Nephron progenitor cell (in vitro differentiated cells): ENCODE data around the gene SLC25A27.

Experiments used
- DNase-seq: peaks from one replicate; pipeline ENCODE4 v3.0.0; 2021
- H3K27ac Mint-ChIP-seq: 2 replicates; pipeline ENCODE4 v1.8.0; 2021; ENCODE audit warnings: mild to moderate bottlenecking, moderate library complexity, mixed read lengths
- H3K27me3 Mint-ChIP-seq: 2 replicates; pipeline ENCODE4 v1.8.0; 2021; ENCODE audit warnings: mild to moderate bottlenecking, low read depth, mixed read lengths; ENCODE audit not compliant: poor library complexity
- H3K36me3 Mint-ChIP-seq: 2 replicates; pipeline ENCODE4 v1.8.0; 2021; ENCODE audit warnings: low read depth, mixed read lengths
- H3K4me1 Mint-ChIP-seq: 2 replicates; pipeline ENCODE4 v1.8.0; 2021; ENCODE audit warnings: mixed read lengths
- H3K4me3 Mint-ChIP-seq: 2 replicates; pipeline ENCODE4 v1.8.0; 2021; ENCODE audit warnings: mild to moderate bottlenecking, moderate library complexity, mixed read lengths
- H3K9me3 Mint-ChIP-seq: 2 replicates; pipeline ENCODE4 v1.8.0; 2021; ENCODE audit warnings: mild to moderate bottlenecking, moderate library complexity, mixed read lengths
- TF ChIP-seq, protein P1 (sequence below): fragments of 200-600 bp; sonication (generic); IDR thresholded peaks from 2 replicates; pipeline ENCODE4 v1.5.0; 2021; ENCODE audit warnings: antibody characterized with exemption

SLC25A27 gene, protein sequence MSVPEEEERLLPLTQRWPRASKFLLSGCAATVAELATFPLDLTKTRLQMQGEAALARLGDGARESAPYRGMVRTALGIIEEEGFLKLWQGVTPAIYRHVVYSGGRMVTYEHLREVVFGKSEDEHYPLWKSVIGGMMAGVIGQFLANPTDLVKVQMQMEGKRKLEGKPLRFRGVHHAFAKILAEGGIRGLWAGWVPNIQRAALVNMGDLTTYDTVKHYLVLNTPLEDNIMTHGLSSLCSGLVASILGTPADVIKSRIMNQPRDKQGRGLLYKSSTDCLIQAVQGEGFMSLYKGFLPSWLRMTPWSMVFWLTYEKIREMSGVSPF

DNA sequence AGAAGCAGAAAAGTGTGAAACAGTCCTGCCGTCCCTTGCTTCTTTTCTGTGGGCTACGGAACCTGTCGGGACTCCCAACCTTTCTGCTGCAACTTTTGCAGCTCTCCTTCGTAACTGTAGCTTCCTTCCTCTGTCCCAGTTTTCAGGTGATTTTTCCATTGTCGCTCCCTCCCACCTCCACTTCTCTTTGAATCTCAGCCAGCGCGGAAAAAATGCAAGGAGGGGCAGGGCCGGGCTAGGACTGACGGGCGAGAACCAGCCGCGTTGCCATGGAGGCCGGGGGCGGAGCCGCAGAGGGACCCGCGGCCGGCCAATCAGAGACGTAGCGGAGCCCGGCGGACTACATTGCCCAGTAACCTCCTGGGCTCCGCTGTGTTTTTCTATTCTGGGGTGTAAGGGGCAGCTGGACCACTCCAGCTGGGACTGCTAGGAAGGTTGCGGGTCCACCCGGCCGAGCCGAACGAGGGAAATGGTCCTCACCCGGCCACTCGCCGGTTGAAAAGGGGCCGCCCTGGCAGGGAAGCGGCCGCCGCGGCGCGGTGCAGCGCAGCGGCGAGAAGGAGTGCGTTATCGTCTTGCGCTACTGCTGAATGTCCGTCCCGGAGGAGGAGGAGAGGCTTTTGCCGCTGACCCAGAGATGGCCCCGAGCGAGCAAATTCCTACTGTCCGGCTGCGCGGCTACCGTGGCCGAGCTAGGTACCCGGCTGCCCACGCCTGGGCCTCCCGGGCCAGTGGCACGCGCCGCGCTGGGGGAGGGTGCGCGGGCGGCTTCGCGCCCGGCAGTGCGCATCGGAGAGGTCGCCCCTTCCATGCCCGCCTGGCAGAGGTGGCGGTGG lies at the start of gene SLC25A27, which contains the start of gene CYP39A1:
SLC25A27 (plus strand) TSS at position 373 of the 836 bp plus-strand sequence; CDS start at position 591, 218 bp downstream.
CYP39A1 (minus strand) TSS at position 216 of the 836 bp plus-strand sequence. CDS start 236 bp downstream, outside the sequence.
- Mint-ChIP-seq H3K4me3 (peak within 1 kb of the TSS; percentile 94), H3K36me3 (peaks cover 4% of the 10 kb centered on the region), H3K4me1 (peaks cover 49% of the 10 kb centered on the region), H3K27ac (peak within 1 kb of the TSS; percentile 44), H3K27me3 (peaks cover 3% of the 10 kb centered on the region), H3K9me3 (no peaks in the 10 kb centered on the region)
- TF ChIP-seq, protein P1, sequence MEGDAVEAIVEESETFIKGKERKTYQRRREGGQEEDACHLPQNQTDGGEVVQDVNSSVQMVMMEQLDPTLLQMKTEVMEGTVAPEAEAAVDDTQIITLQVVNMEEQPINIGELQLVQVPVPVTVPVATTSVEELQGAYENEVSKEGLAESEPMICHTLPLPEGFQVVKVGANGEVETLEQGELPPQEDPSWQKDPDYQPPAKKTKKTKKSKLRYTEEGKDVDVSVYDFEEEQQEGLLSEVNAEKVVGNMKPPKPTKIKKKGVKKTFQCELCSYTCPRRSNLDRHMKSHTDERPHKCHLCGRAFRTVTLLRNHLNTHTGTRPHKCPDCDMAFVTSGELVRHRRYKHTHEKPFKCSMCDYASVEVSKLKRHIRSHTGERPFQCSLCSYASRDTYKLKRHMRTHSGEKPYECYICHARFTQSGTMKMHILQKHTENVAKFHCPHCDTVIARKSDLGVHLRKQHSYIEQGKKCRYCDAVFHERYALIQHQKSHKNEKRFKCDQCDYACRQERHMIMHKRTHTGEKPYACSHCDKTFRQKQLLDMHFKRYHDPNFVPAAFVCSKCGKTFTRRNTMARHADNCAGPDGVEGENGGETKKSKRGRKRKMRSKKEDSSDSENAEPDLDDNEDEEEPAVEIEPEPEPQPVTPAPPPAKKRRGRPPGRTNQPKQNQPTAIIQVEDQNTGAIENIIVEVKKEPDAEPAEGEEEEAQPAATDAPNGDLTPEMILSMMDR: no peak
- DNase-seq: peak; percentile 96

DNA sequence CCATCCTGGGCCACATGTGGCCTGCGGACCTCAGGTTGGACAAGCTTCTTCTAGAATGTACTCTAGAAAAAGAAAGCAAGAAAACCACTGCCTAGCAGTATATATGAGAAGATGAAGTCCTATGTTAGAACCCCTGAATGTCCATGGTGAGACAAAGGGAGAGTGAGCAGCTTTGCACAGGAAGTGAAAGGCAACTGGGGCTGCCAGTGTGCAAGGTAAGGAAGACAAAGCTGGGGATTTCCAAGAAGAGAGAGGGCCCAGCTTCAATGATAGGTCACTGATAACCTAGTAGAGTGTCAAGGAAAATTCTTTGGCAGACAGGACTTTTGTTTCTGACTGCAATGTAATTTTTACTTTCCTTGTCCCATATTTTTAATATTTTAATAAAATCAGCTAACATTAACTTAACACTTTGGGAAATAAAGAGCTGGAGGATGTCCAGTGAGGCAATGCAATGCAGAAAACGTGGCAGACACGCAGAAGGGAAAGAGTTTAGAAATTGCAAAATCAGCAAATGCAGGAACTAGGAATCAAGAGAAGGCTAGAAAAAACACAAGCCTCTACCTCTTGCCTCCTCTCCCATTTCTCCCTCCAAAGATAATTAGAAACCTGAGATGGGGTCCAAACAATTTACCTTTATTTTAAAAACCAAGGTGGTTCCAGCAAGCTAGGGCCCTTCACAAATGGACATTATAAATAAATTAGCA lies 47.5 kb upstream of the SLC25A27 start:
- Mint-ChIP-seq H3K27ac (peak overlapping the region; percentile 46), H3K4me3 (no peak overlapping the region), H3K9me3 (peaks cover 4% of the 10 kb centered on the region), H3K27me3 (no peaks in the 10 kb centered on the region), H3K36me3 (peaks cover 25% of the 10 kb centered on the region), H3K4me1 (no peaks in the 10 kb centered on the region)
- no peak for DNase-seq
- TF ChIP-seq, protein P1: no peak

DNA sequence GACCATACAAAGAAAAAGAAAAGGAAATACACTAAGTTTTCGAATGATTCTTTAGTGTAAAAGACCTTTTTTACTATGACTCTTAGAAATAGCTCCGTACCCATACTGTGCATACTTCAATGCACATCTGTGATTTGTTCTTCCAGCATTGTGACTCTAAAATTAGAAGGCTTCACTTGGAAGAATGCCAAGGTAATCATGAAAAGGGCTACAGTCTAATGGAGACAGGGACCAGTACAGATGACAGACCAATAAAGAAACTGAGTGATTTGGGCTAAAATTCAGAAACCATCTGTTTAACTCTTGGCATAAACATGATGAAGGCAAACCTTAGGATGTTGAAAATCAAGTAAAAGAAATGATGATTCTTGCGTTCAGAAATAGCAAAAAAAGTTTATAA lies 46.4 kb upstream of the SLC25A27 start:
- H3K4me1 Mint-ChIP-seq: no peaks in the 10 kb centered on the region
- TF ChIP-seq, protein P1: no peak

DNA sequence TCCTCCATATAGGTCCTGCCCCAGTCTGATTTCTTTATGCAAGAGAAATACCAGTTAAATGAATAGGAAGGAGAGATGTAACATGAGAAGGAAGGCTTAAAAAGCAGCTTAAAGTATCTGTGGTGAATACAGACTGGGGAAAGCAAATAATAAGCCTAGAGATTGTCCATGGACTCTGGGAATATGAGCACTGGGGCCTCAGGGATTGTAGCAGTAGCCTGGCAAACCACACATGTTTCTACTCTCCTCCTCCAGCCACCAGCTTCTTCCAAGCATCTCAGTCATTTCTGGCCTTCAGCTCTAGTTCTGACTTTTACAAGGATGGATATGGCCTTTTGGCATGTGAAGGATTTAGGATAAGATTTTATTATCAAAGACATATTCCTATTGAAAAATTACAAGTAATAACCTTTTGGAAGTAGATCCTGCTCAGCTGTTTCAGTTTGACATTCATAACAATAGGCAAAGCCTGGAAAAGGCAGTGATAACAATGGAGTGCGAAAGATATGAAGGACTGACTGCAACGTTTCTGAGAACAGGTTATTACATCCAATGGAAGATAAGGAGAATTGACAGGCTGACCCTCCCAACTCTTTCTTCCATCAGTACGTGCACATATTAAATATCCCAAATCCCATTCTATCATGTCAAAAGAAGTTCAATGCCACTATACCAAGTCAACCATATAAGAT lies 41.8 kb upstream of the SLC25A27 start:
- H3K4me1 Mint-ChIP-seq: no peaks in the 10 kb centered on the region
- peaks cover 5% of the 10 kb centered on the region for H3K36me3 Mint-ChIP-seq
- TF ChIP-seq, protein P1: no peak
- no peak for DNase-seq
- peaks cover under 1% of the 10 kb centered on the region for H3K27me3 Mint-ChIP-seq
- no peaks in the 10 kb centered on the region for H3K9me3 Mint-ChIP-seq
- H3K27ac Mint-ChIP-seq: no peak overlapping the region
- H3K4me3 Mint-ChIP-seq: no peak overlapping the region

More for the DNA sequence above, 46.4 kb upstream of the SLC25A27 start:
- DNase-seq: no peak
- Mint-ChIP-seq H3K27me3 (no peaks in the 10 kb centered on the region), H3K27ac (no peak overlapping the region), H3K9me3 (peaks cover 4% of the 10 kb centered on the region), H3K36me3 (peaks cover 25% of the 10 kb centered on the region), H3K4me3 (no peak overlapping the region)

DNA sequence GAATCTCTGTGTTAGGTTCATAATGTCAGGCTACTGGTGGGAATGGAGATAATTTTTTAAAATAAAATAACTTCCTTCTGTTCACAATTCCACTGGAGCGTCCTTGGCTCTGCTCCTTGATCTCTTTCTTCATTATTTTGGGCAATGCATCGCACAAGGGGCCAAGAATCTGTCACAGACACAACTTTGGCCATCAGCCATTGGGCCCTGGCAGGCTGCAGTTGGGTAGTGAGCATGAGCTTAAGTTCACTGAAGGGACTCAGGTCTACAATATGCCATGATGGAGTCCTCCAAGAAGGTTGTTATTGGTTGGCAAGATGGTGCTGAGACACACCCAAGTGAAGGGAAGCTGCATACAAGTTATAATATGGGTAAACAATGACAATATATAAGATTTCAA lies 40.1 kb upstream of the SLC25A27 start:
- Mint-ChIP-seq H3K9me3 (no peaks in the 10 kb centered on the region), H3K4me3 (no peak overlapping the region), H3K4me1 (no peaks in the 10 kb centered on the region), H3K27ac (no peak overlapping the region), H3K36me3 (peaks cover 5% of the 10 kb centered on the region), H3K27me3 (peaks cover 3% of the 10 kb centered on the region)
- TF ChIP-seq, protein P1: no peak
- DNase-seq: no peak
